B cell (primary cell): ENCODE results near the gene IDH3A. TPM values are rescaled to one million over a fixed set of nuclear protein-coding genes. Genes with fewer than 3 reads are reported as not detected.

ENCODE experiments used
- ATAC-seq: fragments of 200-7000 bp; cut with Tn5 transposase; one replicate; pipeline ENCODE4 v1.10.0; 2021; ENCODE audit warnings: low read depth, mild to moderate bottlenecking, moderate number of reproducible peaks, moderate library complexity
- CTCF ChIA-PET: fragments of 350-600 bp; sonication (Branson Sonifier 250); formaldehyde crosslinking; loops from one replicate; lab custom pipeline; 2021; ENCODE audit warnings: antibody characterized with exemption, inconsistent platforms; lab: Charles Lee
- POLR2A ChIA-PET: fragments of 350-600 bp; sonication (Branson Sonifier 250); formaldehyde crosslinking; loops from one replicate; lab custom pipeline; 2021; ENCODE audit warnings: antibody characterized with exemption; lab: Charles Lee
- DNase-seq: peaks from one replicate; pipeline ENCODE4 v3.0.0; 2013
- H2AFZ ChIP-seq: 2 replicates; pipeline ENCODE4 v1.6.1; 2012; ENCODE audit warnings: mild to moderate bottlenecking, low read depth, low read length; ENCODE audit not compliant: insufficient read depth, poor library complexity, severe bottlenecking
- H3K27ac ChIP-seq, 2 donors: 1 replicate in 1 of 2; 2 replicates in 1 of 2; pipeline ENCODE4 v1.5.1; 2012 to 2013; ENCODE audit warnings: low read length in 2 of 2, mild to moderate bottlenecking in 2 of 2, moderate library complexity in 1 of 2
- H3K27me3 ChIP-seq, 4 experiments: fragments of 200-600 bp in 1 of 4; sonication (generic) in 1 of 4; replicated peaks in 1 of 4; 1 replicate in 2 of 4; 2 replicates in 2 of 4; pipeline versions ENCODE4 v1.6.1 to v1.7.0; 2013 to 2016; ENCODE audit warnings: low read length in 3 of 4, mild to moderate bottlenecking in 2 of 4, mixed read lengths in 1 of 4, moderate library complexity in 1 of 4; ENCODE audit not compliant: insufficient read depth in 4 of 4, control insufficient read depth in 3 of 4; ENCODE audit errors: control extremely low read depth in 1 of 4
- H3K36me3 ChIP-seq, 2 experiments: replicated peaks in 1 of 2; 1 replicate in 1 of 2; 2 replicates in 1 of 2; pipeline versions ENCODE4 v1.6.1 to v1.7.1; 2013; ENCODE audit warnings: low read length in 1 of 2; ENCODE audit not compliant: insufficient read depth in 2 of 2, control insufficient read depth in 1 of 2; ENCODE audit errors: control extremely low read depth in 1 of 2, extremely low read depth in 1 of 2
- H3K4me1 ChIP-seq, 2 donors: fragments of 200-600 bp in 1 of 2; sonication (generic) in 1 of 2; 1 replicate in 1 of 2; 2 replicates in 1 of 2; pipeline versions ENCODE4 v1.5.1 to v1.6.1; 2013 to 2017; ENCODE audit warnings: low read length in 2 of 2; ENCODE audit not compliant: control insufficient read depth in 2 of 2, insufficient read depth in 2 of 2
- H3K4me2 ChIP-seq: replicated peaks from 2 replicates; pipeline ENCODE3; 2012; ENCODE audit warnings: mild to moderate bottlenecking, low read depth, low read length; ENCODE audit not compliant: poor library complexity, severe bottlenecking
- H3K4me3 ChIP-seq, 5 experiments: fragments of 200-600 bp in 1 of 5; sonication (generic) in 1 of 5; 1 replicate in 3 of 5; 2 replicates in 2 of 5; pipeline versions ENCODE4 v1.5.1 to v1.7.0; 2011 to 2016; ENCODE audit warnings: low read length in 4 of 5, mild to moderate bottlenecking in 4 of 5, low read depth in 2 of 5, control low read depth in 1 of 5, moderate library complexity in 1 of 5; ENCODE audit not compliant: insufficient read depth in 1 of 5; ENCODE audit errors: control extremely low read depth in 1 of 5, extremely low read depth in 1 of 5
- H3K79me2 ChIP-seq: fragments of 200-600 bp; sonication (generic); one replicate; pipeline ENCODE4 v1.6.0; 2016; ENCODE audit warnings: low read length; ENCODE audit not compliant: control insufficient read depth, insufficient read depth
- H3K9ac ChIP-seq: fragments of 200-600 bp; sonication (generic); 2 replicates; pipeline ENCODE4 v1.6.1; 2017; ENCODE audit warnings: mild to moderate bottlenecking, low read length, moderate library complexity
- H3K9me3 ChIP-seq, 3 donors: one replicate each; pipeline versions ENCODE4 v1.6.1 to v1.7.1; 2013; ENCODE audit warnings: low read length in 2 of 3; ENCODE audit not compliant: control insufficient read depth in 2 of 3, insufficient read depth in 1 of 3; ENCODE audit errors: control extremely low read depth in 1 of 3
- H4K20me1 ChIP-seq: 2 replicates; pipeline ENCODE4 v1.6.0; 2012; ENCODE audit warnings: mild to moderate bottlenecking, low read length; ENCODE audit not compliant: insufficient read depth, control insufficient read depth, poor library complexity, severe bottlenecking
- H3K27ac Mint-ChIP-seq: one replicate; pipeline ENCODE4 v1.8.0; 2021; ENCODE audit warnings: mixed read lengths
- H3K27me3 Mint-ChIP-seq: one replicate; pipeline ENCODE4 v1.8.0; 2021; ENCODE audit warnings: mixed read lengths
- H3K4me1 Mint-ChIP-seq: one replicate; pipeline ENCODE4 v1.8.0; 2021; ENCODE audit warnings: mixed read lengths
- H3K4me3 Mint-ChIP-seq: one replicate; pipeline ENCODE4 v1.8.0; 2021; ENCODE audit warnings: mixed read lengths
- H3K9me3 Mint-ChIP-seq: one replicate; pipeline ENCODE4 v1.8.0; 2022; ENCODE audit warnings: mixed read lengths; ENCODE audit not compliant: insufficient read depth
- CTCF ChIP-seq: fragments of 200-600 bp; IDR thresholded peaks from one replicate; pipeline ENCODE4 v1.8.0; 2022; ENCODE audit warnings: antibody characterized with exemption, mild to moderate bottlenecking
- EZH2 ChIP-seq: IDR thresholded peaks from 2 replicates; pipeline ENCODE4 v1.6.1; 2012; ENCODE audit warnings: borderline replicate concordance, low read depth, mild to moderate bottlenecking, moderate library complexity, low read length; ENCODE audit not compliant: insufficient read depth, poor library complexity, severe bottlenecking
- WGBS: methylation state at CpG from one replicate; pipeline ENCODE4 v1.1.5; 2013; ENCODE audit warnings: missing lambda C conversion rate; ENCODE audit not compliant: insufficient coverage; 5-methylcytosine and 5-hydroxymethylcytosine counted together
- intact Hi-C: fragments of 100-400 bp; cut with micrococcal nuclease; formaldehyde crosslinking; loops from one replicate; pipeline ENCODE4 v1.10.0; 2022
- polyA plus RNA-seq: library from polyadenylated mRNA; depleted of rRNA; stranded (reverse); fragments of >200 nt; gene quantifications from 2 replicates; pipeline ENCODE4 v1.2.3, GENCODE V29; 2012
- total RNA-seq, 2 donors: library from RNA; stranded (reverse); fragments of 120-200 nt in 1 of 2; gene quantifications; 1 replicate in 1 of 2; 2 replicates in 1 of 2; pipeline versions ENCODE4 v1.2.3 to v1.2.4, GENCODE V29; 2013 to 2022

The IDH3A gene
- total and polyA plus RNA-seq, 2 donors (not counting 1 experiment from before 2014, with no cell fraction given): 39.7 to 71.7 TPM

GRCh38 chr15:78212546-78213424 lies 63.6 kb downstream of the IDH3A start:
- H3K27me3 Mint-ChIP-seq: peaks cover 24% of the 10 kb centered on the region
- Histone ChIP-seq H4K20me1 (no peaks in the 10 kb centered on the region), H2AFZ (no peak overlapping the region), H3K36me3 (no peaks in the 10 kb centered on the region), H3K4me2 (no peak overlapping the region), H3K27ac (no peak overlapping the region), H3K27me3 (peaks cover 0 to 14% (median 0%) of the 10 kb centered on the region in 4 experiments), H3K79me2 (no peaks in the 10 kb centered on the region), H3K4me1 (no peaks in the 10 kb centered on the region), H3K4me3 (no peak overlapping the region), H3K9me3 (no peaks in the 10 kb centered on the region), H3K9ac (no peak overlapping the region)
- ChIA-PET POLR2A (no interaction called here), CTCF (interaction anchor here (1.1 to 1.8 kb wide), 2 partner anchors 17 to 104 kb away, joined by 3 to 10 read pairs; no protein-coding TSS in a partner anchor)
- H3K9me3 Mint-ChIP-seq: no peaks in the 10 kb centered on the region
- H3K4me1 Mint-ChIP-seq: no peaks in the 10 kb centered on the region
- H3K4me3 Mint-ChIP-seq: no peak overlapping the region
- 93% methylated on average over 17 of the region's 17 CpGs for WGBS
- DNase-seq (no peak), ATAC-seq (no peak)
- intact Hi-C loops: no loop called here
- H3K27ac Mint-ChIP-seq: no peak overlapping the region
- TF ChIP-seq CTCF: no peak

DNA sequence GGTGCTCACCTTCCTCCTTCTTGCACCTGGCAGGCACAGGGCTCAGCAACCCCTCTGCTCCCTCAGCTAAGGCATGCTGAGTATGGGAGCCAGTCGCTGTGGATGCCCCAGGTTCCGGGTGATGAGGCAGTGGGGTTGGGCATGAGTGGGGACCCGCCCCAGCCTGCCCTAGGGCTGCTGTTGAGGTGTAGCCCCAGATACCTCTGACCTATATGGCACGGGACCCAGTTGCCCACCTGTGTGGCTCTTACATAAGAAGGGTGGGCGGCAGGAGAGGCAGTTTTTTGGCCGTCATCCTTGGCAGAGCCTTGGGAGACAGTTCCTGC lies 64.2 kb downstream of the IDH3A start:
- H3K36me3 ChIP-seq: no peaks in the 10 kb centered on the region
- H3K9me3 ChIP-seq: no peaks in the 10 kb centered on the region
- H3K4me1 Mint-ChIP-seq: no peaks in the 10 kb centered on the region
- CTCF ChIA-PET: interaction anchor here (1.1 to 1.2 kb wide), 2 partner anchors 18 to 105 kb away, joined by 3 read pairs; no protein-coding TSS in a partner anchor
- no peak overlapping the region for H3K4me2 ChIP-seq
- no peak overlapping the region for H3K27ac ChIP-seq
- H4K20me1 ChIP-seq: no peaks in the 10 kb centered on the region
- DNase-seq: no peak
- 80% methylated on average over 6 of the region's 6 CpGs for WGBS
- ATAC-seq: no peak
- H3K27me3 Mint-ChIP-seq: peaks cover 24% of the 10 kb centered on the region
- peaks cover 0 to 14% (median 0%) of the 10 kb centered on the region in 4 experiments for H3K27me3 ChIP-seq
- H3K9me3 Mint-ChIP-seq: no peaks in the 10 kb centered on the region
- no peak overlapping the region for H3K4me3 Mint-ChIP-seq
- no peak overlapping the region for H3K9ac ChIP-seq
- no peak for TF ChIP-seq EZH2
- TF ChIP-seq CTCF: no peak
- no peaks in the 10 kb centered on the region for H3K4me1 ChIP-seq
- no peak overlapping the region for H3K4me3 ChIP-seq
- no peak overlapping the region for H2AFZ ChIP-seq
- no peaks in the 10 kb centered on the region for H3K79me2 ChIP-seq
- intact Hi-C loops: no loop called here
- no peak overlapping the region for H3K27ac Mint-ChIP-seq
- POLR2A ChIA-PET: no interaction called here
